Left hindlimb (tissue), 1 donor: ENCODE results near the gene TMEM43.
A peak's percentile ranks its signal among the peaks of the same experiment; 100 is the strongest.

ENCODE experiments used
- DNase-seq: peaks from one replicate; pipeline ENCODE4 v3.0.0-alpha.2; 2018

The TMEM43 gene

DNA sequence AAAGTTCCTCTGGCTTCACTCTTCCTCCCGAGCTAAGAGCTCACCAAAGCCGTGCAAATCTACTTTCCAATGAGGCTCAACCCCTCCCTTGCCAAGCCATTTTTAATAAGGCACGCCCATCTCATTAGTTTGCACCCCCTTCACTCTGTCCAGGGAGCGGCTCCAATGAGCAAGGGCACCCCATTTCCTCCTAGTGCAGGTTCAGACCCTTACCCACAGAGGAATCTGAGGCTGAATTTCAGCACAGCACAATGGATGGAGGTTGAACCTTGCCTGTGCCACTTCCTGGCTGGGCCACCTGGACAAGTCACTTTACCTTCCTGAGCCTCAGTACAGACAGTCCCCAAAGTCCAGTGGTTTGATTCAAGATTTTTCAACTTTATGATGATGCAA is 28.1 kb downstream of the TMEM43 start:
- no peak for DNase-seq

DNA sequence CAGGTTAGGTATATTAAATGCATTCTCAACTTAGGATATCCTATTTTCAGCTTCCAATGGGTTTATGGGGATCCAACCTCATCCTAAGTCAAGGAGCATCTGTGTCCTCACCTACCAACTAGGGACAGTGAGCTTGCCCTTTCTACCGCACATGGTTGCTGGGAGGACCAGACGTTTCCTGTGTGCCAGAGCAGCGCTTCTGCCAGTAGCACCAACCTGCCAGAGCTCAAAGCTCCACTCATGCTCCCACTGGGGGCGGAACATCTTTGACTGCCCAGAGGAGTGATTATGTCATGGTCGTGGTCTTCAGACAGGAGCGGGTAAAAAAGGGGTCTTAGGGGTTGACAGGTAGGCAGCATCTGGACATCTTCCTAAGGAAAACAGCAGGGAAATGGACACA is 28.8 kb downstream of the TMEM43 start:
- DNase-seq = no peak

DNA sequence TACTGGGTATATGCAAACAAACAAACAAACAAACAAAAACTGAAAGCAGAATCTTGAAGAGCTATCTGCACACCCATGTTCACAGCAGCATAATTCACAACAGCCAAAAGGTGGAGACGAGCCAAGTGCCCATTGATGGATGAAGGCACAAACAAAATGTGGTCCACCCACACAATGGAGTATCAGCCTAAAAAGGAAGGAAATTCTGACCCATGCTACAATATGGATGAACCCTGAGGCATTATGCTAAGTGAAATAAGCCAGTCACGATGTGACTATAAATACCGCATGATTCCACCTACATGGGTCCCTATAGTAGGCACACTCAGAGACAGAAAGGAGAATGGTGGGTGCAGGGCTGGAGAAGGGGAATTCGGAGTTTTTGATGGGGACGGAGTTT is 29.4 kb downstream of the TMEM43 start:
- DNase-seq = no peak

DNA sequence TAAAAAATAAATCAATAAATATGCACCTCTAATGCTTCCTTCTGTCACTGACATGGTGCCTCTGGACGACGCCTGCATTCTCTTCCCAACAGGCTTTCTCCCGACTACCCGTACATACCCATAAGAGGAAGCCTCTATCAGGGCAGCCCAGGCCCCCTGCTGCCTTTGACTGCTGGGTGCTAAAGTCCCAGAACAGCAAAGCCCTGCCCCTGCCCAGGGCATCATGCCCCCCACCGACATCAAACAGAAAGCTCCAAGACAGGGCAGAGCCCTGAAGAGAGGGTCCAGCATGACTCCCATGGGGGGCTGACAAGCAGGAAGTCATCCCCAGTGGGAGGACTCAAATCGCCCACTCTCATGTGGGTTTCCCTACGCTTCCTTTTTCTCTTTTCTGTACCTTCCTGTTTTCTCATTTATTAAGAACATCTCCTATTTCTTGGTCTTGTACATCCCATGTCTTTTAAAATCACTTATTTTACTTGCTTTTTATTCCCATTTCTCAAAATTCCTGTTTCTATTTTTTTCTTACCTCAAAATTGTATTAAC is 30.1 kb downstream of the TMEM43 start:
- no peak for DNase-seq

DNA sequence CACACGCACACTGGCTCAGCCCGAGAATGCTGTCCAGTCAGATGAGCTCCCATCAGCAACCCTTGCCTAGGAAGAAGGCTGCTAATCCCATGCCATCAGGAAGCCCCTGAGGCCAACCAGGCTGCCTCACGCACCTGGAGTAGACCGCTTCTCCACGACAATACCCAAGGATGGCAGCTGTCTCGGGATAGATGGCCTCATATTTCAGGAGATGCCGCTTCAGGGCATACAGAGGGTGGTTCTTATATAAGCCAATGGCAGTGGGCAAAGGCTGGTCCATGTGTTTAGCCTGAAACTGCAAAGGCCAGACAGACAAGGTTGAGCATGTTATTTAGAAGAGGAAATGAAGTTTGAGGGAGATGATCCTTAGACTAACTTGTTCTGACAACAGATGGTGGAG is 31.3 kb downstream of the TMEM43 start:
- no peak for DNase-seq

DNA sequence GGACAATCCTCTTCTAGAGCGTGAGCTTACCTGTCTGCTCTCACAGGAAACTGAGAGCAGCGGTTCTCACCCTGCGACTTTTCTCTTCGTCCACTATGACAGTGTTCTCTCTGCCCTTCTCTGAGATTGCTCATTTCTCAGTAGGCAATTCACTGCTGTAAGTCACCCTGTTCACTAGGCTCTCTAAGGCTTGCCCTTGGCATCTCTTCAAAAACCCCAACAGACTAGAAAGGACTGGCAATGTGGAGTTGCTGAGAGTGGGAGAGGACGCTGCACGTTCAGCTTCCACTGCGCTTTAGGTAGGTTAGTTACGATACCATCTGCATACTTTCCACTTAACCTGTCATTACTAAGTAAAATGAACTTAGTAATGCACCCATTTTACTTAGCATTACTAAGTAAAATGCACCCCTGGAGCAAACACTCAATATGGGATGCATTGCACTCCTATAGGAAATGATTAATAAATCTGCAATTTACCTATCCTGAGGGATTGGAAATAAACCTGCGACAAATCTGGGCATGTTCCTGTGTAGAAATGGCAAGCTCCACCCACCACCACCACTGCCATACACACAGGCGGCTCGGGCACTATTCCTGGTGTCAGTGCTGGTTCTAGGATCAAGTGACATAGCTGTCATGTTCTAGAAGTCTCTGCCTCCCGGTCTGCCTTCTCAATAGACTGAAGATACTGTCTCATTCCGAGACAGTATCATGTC is 32.1 kb downstream of the TMEM43 start:
- DNase-seq = no peak

DNA sequence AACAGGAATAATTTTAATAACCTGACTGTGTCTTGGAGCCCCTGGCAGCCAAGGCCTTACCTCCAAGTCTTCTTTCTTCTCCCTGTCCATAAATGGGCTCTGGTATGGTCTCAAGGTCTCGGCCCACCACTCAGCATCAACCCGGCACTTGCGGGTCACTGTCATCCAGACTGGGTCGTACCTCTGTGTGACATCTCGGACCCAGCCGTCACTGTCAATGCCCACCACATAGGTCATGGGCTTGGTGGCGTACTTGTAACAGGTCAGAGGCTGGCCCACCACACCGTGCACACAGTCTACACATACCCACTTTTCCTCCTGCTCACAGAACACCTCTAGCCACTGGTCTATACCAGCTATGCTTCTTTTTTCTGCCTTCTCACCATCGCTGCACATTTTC is 33.1 kb downstream of the TMEM43 start:
- no peak for DNase-seq

DNA sequence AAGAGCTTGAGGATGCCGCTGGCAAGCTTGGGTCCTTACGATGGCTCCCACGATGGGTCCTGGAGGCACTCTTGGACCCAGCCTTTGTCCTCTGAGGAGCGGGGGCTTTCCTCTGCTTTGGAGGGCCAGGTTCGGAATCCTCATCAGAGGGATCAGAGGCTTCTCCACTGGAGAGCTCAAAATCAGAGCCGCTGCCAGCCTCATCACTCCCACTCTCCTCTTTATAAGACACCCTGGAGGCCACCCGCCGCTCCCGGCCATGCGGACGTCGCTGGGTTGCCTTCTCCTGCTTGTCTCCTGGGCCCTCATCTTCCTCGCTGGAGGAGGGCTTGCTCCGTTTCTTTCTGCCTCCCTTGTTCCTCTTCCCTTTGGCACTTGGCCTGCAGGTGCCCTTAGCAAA is 33.5 kb downstream of the TMEM43 start:
- DNase-seq = no peak

DNA sequence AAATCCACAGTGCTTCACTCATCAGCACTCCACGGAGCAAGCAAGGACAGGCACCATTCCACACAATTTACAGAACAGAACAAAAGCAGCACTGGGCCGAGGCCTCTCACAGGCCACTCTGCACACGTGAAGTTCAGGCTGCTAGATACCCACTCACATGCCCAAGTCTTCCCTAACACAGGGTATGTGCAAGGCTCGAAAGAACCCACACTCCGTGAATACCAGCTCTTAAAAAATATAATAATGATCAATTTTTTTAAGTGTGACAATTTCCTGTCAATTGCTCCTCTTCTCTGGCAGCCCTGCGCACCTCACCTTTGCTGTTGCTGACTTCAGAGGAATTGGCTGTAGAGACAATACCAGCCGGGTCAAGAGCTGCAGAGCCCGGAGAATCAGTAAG is 34.6 kb downstream of the TMEM43 start:
- DNase-seq = no peak

DNA sequence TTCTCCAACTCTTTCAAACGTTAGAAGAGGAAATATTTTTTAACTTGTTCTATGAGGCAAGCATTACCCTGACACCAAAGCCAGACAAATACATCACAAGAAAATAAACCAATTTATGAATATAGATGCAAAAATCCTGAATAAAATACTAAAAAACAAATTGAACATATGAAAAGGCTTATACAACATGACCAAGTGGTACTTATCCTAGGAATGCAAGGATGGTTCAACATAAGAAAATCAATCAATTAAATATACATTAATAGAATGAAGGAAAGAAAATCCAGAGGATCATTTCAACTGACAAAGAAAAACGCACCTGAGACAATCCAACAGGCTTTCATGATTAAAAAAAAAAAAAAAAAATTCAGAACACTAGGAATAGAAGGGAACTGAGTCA is 36.4 kb downstream of the TMEM43 start:
- no peak for DNase-seq

DNA sequence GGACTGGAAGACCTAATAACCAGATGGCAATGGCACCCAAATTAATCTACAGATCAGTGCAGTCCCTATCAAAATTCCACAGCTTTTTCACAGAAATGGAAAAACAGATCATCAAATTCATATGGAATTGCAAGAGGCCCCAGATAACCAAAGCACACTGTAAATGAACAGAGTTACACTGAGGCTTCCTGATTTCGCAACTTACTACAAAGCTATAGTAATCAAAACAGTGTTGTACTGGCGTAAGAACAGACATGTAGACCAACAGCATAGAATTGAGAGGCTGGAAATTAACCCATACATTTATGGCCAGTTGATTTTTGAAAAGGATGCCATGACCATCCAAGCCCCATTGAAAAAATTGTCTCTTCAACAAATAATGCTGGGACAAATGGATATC is 37.3 kb downstream of the TMEM43 start:
- DNase-seq = no peak

DNA sequence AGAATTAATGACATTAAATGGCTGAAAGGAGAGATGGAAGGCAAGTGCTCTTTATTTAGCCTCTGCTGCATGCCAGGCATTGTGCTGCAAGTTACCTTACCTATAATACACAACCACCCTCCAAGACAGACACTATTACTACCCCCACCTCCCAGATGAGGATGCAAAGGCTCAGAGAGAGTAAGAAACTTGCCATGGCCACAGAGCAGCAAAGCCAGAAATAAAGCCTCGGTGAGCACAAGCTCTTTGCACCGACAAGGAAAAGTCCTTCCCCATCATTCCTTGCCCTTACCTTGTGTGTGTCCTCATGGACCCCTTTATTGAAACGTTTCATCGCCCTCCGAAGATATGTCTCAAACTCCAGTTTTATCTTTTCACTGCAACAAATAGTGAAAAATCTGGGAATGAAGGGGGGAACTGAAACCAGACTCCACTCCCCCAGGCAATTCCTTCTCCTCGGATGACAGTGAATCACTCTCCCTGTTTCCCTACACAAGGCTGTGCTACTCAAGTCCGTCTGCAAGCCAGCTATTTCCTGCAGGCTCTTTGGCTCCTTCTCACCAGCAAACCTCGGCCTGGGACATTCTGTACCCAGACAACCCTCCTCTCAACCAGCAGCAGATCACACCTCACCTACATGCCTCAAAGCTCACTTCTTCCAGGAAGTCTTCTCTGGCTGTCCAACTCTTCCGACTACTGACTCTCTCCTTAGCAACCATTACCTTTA is 42.2 kb downstream of the TMEM43 start:
- no peak for DNase-seq

DNA sequence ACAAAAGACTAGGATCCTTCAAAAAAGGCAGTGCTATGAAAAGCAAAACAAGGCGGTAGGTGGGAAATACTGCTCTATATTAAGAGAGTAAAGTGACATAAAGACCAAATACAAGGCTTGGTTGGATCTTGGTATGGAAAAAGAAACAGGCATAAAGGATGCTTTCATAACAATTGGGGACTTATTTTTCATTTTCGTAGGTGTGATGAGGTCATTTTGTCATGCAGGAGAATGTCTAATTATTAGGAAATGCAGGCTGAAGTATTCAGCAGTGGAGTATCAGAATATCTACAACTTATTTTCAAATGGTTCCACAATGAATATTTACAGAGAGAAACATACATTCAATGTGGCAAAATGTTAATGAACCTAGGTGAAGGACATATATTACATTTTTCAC is 44.6 kb downstream of the TMEM43 start:
- no peak for DNase-seq

DNA sequence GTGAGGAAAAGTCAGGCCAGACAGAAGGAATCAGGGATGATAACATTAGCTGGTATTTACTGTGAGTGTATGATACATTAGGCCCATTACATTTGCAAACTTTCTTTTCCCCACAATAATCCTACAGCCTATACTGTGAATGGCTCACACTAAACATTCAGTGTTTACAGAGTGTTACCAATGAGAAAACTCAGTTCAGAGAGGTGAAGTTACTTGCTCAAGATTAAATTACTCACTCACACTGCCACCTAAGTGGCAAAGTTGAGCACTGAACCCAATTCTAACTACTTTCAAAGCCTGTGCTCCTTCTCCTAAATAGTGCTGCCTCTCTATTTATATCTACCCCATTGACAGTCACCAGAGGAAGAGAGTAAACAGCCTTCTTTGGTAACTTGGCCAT is 45.0 kb downstream of the TMEM43 start:
- no peak for DNase-seq

DNA sequence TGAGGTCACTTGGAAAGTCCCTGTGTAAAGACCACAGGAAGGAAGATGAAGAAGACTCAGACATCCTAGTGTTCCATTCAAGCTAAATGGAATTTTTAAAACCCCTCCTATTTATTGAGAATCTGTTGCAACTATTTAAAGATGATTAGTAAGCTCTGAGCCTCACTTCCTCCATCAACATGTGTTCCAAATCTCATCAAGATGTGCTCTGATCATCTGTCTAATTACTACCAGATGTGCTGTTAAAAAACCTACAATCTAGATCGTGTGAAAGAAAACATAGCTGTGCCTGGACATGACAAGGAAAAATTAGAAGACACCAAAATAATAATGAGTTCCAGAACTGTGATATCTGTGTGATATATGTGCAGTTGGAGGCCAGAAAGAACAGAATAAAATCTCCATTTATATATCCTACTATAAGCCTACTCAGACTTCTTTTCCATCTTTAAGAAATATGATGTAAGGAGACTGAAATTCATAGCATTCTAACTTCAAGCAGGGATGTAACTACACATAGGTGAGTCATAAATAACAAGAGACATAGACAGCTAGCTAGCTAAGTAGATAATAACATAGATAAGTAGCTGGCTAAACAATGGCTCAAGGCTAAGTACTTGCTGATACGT is 45.8 kb downstream of the TMEM43 start:
- DNase-seq = no peak

DNA sequence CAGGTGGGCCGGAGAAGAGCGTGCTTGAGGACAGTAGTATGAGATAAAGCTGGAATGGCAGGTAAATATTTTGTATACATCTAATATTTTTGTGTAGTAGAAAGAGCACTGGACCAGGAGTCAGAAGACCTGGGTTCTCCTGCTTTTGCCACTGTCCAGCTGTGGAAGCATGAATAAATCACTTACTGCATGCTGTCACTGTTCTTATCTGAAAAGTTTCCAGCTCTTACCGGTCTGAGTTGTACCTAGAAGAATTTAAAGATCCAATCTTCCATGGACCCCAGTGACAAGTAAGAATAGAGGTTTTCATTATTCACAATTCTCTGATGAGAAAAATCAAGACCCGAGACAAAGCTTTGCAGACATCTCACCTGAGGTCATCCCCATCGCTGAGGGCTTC is 47.6 kb downstream of the TMEM43 start:
- no peak for DNase-seq

DNA sequence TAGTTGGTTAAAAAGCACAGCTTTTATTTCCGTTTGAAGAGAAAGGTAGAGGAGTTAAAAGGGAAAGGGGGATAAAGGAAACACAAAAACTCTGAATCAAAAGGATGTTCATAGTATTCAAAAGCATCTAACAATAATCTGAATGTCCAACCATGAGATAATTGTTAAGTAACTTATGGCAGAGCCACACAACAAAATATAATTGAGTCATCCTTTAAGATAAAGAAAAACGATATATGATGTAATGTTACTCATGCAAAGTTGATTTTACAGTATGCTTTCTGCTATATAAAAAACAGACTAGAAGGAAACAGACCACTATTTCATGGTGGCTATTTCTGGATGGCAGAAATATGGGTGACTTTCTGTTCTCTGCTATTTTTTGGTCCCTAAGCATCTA is 49.6 kb downstream of the TMEM43 start:
- no peak for DNase-seq

DNA sequence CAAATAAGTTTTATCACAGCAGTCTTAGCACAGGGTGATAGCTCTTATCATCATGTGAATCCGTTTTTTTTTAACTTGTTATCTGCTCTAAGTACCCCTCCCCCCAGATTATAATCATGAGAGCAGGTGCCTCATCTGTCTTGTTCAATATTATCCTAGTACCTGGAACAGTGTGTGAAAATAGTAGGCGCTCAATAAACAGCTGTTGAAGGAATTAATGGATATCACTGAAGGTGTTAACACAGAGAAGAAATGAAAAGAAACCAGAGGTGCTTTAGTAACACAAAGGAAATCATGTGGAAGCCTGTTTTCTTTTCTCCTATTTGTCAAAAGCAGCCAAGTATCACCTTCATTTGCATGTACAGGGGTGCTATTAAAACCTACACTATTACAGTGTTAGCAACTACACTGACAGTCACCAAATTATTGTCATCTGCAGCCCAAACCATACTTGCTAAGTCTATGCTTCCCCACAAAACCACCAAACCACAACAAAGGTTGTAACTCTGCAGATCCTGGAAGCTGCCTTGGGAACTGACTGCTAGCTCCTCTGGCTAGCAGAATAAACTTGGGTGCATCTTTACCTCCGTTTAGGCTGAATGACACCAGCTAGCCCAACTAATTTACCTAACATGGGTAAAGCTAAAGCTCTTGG is 50.7 kb downstream of the TMEM43 start:
- DNase-seq = no peak

DNA sequence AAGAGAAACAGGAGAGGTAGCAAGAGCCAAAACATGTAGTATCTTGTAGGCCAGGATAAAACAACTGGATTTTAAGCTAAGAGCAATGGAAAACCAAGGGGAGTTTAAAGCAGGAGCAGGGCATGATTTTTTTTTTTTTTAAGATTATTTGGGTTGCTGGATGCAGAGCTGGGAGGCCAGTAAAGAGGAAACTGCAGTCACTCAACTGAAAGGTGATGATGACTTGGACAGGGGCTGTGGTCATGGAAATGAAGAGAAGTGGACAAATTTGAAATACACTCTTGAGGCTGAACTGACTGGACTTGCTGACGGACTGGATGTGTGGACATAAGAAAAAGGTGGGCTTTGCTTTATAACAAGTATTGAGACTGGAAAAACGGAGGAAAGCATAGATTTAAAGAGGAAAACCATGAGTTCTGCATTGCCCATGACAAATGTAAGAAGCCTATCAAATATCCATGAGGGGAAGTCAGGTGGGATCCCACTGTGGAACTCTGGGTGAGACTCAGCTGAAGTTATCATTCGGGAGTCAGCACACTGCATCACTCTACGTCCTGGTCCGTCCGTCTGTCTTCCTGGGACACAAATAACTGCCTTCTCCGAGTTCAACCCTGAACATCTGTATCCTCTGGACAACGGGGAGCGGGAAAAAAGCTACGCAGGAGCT is 52.9 kb downstream of the TMEM43 start:
- no peak for DNase-seq

DNA sequence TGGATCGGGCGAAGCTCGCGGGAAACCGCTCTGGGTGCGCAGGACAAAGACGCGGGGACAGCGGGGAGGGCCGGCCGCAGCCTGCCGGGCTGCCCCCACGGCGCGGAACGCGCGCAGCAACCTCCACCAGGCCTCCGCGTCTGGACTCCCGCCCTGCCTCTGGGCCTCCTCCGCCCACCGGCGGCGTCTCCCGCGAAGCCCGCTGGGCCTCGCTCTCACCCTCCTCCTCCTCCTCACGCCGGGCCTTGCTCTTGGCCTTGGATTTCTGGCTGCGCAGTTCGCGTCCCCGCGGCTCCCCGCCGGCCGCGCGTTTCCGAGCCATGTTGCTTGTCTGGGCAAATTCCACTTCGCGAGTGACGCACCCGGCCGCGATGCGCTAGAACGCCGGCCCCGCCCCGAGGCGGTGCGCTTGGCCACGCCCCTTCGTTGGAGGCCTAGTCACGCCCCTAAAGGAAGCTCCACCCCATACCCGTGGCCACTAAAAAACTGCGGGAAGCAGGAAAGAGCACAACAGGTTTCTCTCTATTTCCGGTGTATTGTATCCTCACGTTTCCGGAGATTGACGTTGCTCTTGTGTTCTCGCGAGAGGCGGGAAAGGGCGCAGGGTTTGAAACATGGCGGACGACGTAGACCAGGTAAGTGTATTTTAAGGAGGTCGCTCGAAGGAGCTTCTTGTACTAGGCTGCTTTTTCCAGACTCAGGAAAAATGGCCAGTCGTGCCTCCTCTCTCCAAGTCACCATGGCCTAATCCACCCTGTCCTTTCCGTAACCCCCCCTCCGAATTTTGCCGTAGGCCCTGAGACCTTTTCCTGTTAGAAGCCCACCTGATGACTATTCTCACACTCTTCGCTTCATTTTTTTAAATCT is 53.6 kb downstream of the TMEM43 start, which contains the start of the genes LSM3 and XPC:
LSM3 (plus strand) TSS at position 571 of the 867 bp plus-strand sequence; CDS start at position 615, 44 bp downstream.
XPC (minus strand) TSS at position 355 of the 867 bp plus-strand sequence; CDS start at position 322, 33 bp downstream.
- DNase-seq = peak; percentile 98

DNA sequence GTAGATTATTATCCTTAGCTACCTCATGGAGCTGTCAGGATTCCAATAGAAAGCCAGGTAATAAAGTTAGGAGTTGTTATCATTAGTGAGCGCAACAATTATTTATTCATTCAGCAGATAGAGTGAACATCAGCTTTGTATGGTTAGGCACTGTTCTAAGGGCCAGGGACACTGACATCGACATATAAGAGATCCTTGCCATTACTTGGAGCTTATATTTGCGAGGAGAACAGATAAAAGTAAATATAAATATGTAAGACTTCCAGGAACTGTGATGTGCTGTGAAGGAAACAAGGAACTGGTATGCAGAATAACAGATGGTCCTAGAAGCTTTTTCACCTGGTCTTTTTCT is 54.2 kb downstream of the TMEM43 start:
- no peak for DNase-seq

DNA sequence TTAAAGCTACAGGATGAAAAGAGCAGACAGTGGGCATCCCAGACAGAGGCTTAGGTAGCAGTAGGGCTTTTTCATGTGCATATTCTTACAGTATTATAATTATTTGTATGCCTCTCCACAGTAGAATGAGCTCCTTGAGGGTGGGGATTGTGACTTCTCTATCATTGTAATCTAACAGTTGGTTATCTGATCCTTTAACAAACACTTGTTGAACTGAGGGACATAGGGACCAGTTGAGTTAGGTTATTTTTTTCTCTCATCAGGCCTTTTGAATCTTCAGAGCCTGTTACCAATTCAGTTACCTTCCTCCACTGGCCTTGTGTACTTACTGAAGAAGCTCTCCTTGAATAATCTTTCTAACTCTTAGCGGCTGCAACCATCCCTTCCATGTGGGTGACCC is 54.9 kb downstream of the TMEM43 start:
- DNase-seq = no peak
